H9 (cell line): Measurements from ENCODE around the gene BIVM. TPM values are rescaled to one million over a fixed set of nuclear protein-coding genes. Genes with fewer than 3 reads are reported as not detected.

Experiments
- DNase-seq: peaks from one replicate; pipeline ENCODE4 v3.0.0-alpha.2; 2017
- H2AFZ ChIP-seq: one replicate; pipeline ENCODE4 v1.6.1; 2013; ENCODE audit warnings: mild to moderate bottlenecking, low read length, control low read depth, moderate library complexity
- H2AK5ac ChIP-seq: 2 replicates; pipeline ENCODE4 v1.6.1; 2013; ENCODE audit warnings: low read length, control low read depth, mixed read lengths; ENCODE audit not compliant: insufficient read length
- H2BK120ac ChIP-seq: one replicate; pipeline ENCODE4 v1.6.1; 2013; ENCODE audit warnings: low read depth, mild to moderate bottlenecking, low read length, control low read depth, inconsistent platforms; ENCODE audit not compliant: poor library complexity, severe bottlenecking
- H2BK12ac ChIP-seq: 2 replicates; pipeline ENCODE4 v1.6.1; 2013; ENCODE audit warnings: low read length, control low read depth, mixed read lengths, low read depth; ENCODE audit not compliant: insufficient read length
- H2BK15ac ChIP-seq: 2 replicates; pipeline ENCODE4 v1.6.1; 2013; ENCODE audit warnings: low read depth, low read length, control low read depth
- H2BK20ac ChIP-seq: one replicate; pipeline ENCODE4 v1.6.1; 2013; ENCODE audit warnings: low read depth, mild to moderate bottlenecking, low read length, control low read depth, inconsistent platforms; ENCODE audit not compliant: poor library complexity, severe bottlenecking
- H2BK5ac ChIP-seq: 2 replicates; pipeline ENCODE4 v1.6.1; 2013; ENCODE audit warnings: low read length, control low read depth, mixed read lengths; ENCODE audit not compliant: insufficient read length
- H3K14ac ChIP-seq: 2 replicates; pipeline ENCODE4 v1.6.1; 2013; ENCODE audit warnings: low read length, control low read depth; ENCODE audit not compliant: insufficient read depth
- H3K18ac ChIP-seq: 2 replicates; pipeline ENCODE4 v1.6.1; 2013; ENCODE audit warnings: low read depth, mild to moderate bottlenecking, mixed read lengths, low read length, control low read depth; ENCODE audit not compliant: insufficient read length
- H3K23ac ChIP-seq: 2 replicates; pipeline ENCODE4 v1.6.1; 2013; ENCODE audit warnings: low read length, control low read depth, mixed read lengths, low read depth; ENCODE audit not compliant: insufficient read length
- H3K23me2 ChIP-seq: 2 replicates; pipeline ENCODE4 v1.6.1; 2013; ENCODE audit warnings: low read depth, mild to moderate bottlenecking, mixed read lengths, low read length, control low read depth; ENCODE audit not compliant: insufficient read length, poor library complexity, severe bottlenecking
- H3K27ac ChIP-seq: 2 replicates; pipeline ENCODE4 v1.5.1; 2013; ENCODE audit warnings: low read length, control low read depth, mixed read lengths, low read depth; ENCODE audit not compliant: insufficient read length
- H3K27me3 ChIP-seq: 2 replicates; pipeline ENCODE4 v1.6.1; 2013; ENCODE audit warnings: low read length, control low read depth, inconsistent platforms; ENCODE audit not compliant: insufficient read depth
- H3K4ac ChIP-seq: 2 replicates; pipeline ENCODE4 v1.6.1; 2013; ENCODE audit warnings: low read depth, mild to moderate bottlenecking, control low read depth, inconsistent platforms, low read length, moderate library complexity
- H3K4me1 ChIP-seq: 2 replicates; pipeline ENCODE4 v1.6.1; 2013; ENCODE audit warnings: low read length, control low read depth, inconsistent platforms; ENCODE audit not compliant: insufficient read depth
- H3K4me2 ChIP-seq: 2 replicates; pipeline ENCODE4 v1.6.1; 2013; ENCODE audit warnings: low read length, control low read depth, mixed read lengths; ENCODE audit not compliant: insufficient read length, insufficient read depth
- H3K56ac ChIP-seq: 2 replicates; pipeline ENCODE4 v1.6.1; 2013; ENCODE audit warnings: low read depth, mild to moderate bottlenecking, mixed read lengths, low read length, control low read depth; ENCODE audit not compliant: insufficient read length
- H3K79me1 ChIP-seq: 2 replicates; pipeline ENCODE4 v1.6.1; 2013; ENCODE audit warnings: low read depth, mild to moderate bottlenecking, moderate library complexity, low read length, control low read depth, inconsistent platforms; ENCODE audit not compliant: insufficient read depth, poor library complexity, severe bottlenecking
- H3K79me2 ChIP-seq: 2 replicates; pipeline ENCODE4 v1.6.1; 2013; ENCODE audit warnings: low read length, control low read depth, inconsistent platforms; ENCODE audit not compliant: insufficient read depth
- H3K9ac ChIP-seq: 2 replicates; pipeline ENCODE4 v1.6.1; 2013; ENCODE audit warnings: low read length, control low read depth, mixed read lengths; ENCODE audit not compliant: insufficient read length; ENCODE audit errors: extremely low read depth
- H3K9me3 ChIP-seq: one replicate; pipeline ENCODE4 v1.6.1; 2013; ENCODE audit warnings: low read depth, low read length, inconsistent platforms; ENCODE audit not compliant: control insufficient read depth
- H3T11ph ChIP-seq: one replicate; pipeline ENCODE4 v1.6.1; 2013; ENCODE audit warnings: mild to moderate bottlenecking, low read length, control low read depth, inconsistent platforms
- H4K20me1 ChIP-seq: one replicate; pipeline ENCODE4 v1.6.1; 2013; ENCODE audit not compliant: control insufficient read depth, insufficient read length, insufficient read depth
- H4K5ac ChIP-seq: 2 replicates; pipeline ENCODE4 v1.6.1; 2013; ENCODE audit warnings: low read depth, mild to moderate bottlenecking, mixed read lengths, low read length, control low read depth; ENCODE audit not compliant: insufficient read length
- H4K8ac ChIP-seq: replicated peaks from 2 replicates; pipeline ENCODE4 v1.6.1; 2013; ENCODE audit warnings: low read length, control low read depth, mixed read lengths, low read depth; ENCODE audit not compliant: insufficient read length
- H4K91ac ChIP-seq: 2 replicates; pipeline ENCODE4 v1.6.1; 2013; ENCODE audit warnings: low read depth, mild to moderate bottlenecking, moderate library complexity, mixed read lengths, low read length, control low read depth; ENCODE audit not compliant: insufficient read length
- H3K27ac Mint-ChIP-seq, 3 experiments: 2 replicates in 2 of 3; 3 replicates in 1 of 3; pipeline ENCODE4 v1.8.0; 2020 to 2021; ENCODE audit warnings: mixed read lengths in 3 of 3, mild to moderate bottlenecking in 1 of 3, moderate library complexity in 1 of 3
- H3K27me3 Mint-ChIP-seq: 2 replicates; pipeline ENCODE4 v1.8.0; 2021; ENCODE audit warnings: low read depth, mild to moderate bottlenecking, moderate library complexity, mixed read lengths
- H3K36me3 Mint-ChIP-seq, 3 experiments: 2 replicates in 2 of 3; 3 replicates in 1 of 3; pipeline ENCODE4 v1.8.0; 2020 to 2021; ENCODE audit warnings: low read depth in 3 of 3, mixed read lengths in 3 of 3; ENCODE audit not compliant: insufficient read depth in 1 of 3
- H3K4me1 Mint-ChIP-seq, 2 experiments: 2 replicates each; pipeline ENCODE4 v1.8.0; 2020; ENCODE audit warnings: mixed read lengths in 2 of 2
- H3K4me3 Mint-ChIP-seq, 2 experiments: 2 replicates in 1 of 2; 3 replicates in 1 of 2; pipeline ENCODE4 v1.8.0; 2020 to 2021; ENCODE audit warnings: mild to moderate bottlenecking in 2 of 2, mixed read lengths in 2 of 2, moderate library complexity in 1 of 2
- H3K9me3 Mint-ChIP-seq, 2 experiments: 2 replicates in 1 of 2; 3 replicates in 1 of 2; pipeline ENCODE4 v1.8.0; 2020; ENCODE audit warnings: mild to moderate bottlenecking in 2 of 2, mixed read lengths in 2 of 2, moderate library complexity in 1 of 2
- CTCF ChIP-seq: fragments of 200-600 bp; sonication (generic); conservative IDR thresholded peaks from 3 replicates; pipeline ENCODE4 v1.8.0; 2021; ENCODE audit warnings: antibody characterized with exemption, mild to moderate bottlenecking
- WGBS: extraction: QIAGEN DNeasy Blood & Tissue Kit; methylation state at CpG from one replicate; pipeline ENCODE4 v1.1.7; 2013; ENCODE audit warnings: missing lambda C conversion rate, low lambda C conversion rate, mixed read lengths; ENCODE audit not compliant: insufficient read length; ENCODE audit errors: extremely low coverage; 5-methylcytosine and 5-hydroxymethylcytosine counted together
- total RNA-seq: library from RNA; stranded (reverse); gene quantifications from 2 replicates; pipeline ENCODE4 v1.2.1, GENCODE V29; 2021

The BIVM gene
- total RNA-seq, 1 experiment from 2014 or later, result 9.0 TPM

- Histone ChIP-seq H3K27ac (no peak overlapping the region), H3K23me2 (peaks cover 5% of the 10 kb centered on the region), H4K20me1 (no peaks in the 10 kb centered on the region), H2AFZ (no peak overlapping the region), H2BK120ac (no peak overlapping the region), H3K4me2 (no peak overlapping the region), H3K14ac (no peak overlapping the region), H4K91ac (no peak overlapping the region), H2BK5ac (no peak overlapping the region), H3K18ac (no peak overlapping the region), H2BK15ac (no peak overlapping the region), H3T11ph (no peak overlapping the region), H2AK5ac (no peak overlapping the region), H3K79me2 (no peaks in the 10 kb centered on the region), H2BK20ac (no peak overlapping the region), H3K27me3 (no peaks in the 10 kb centered on the region; the same call in 1 of the 2 replicates), H3K9me3 (no peaks in the 10 kb centered on the region), H3K56ac (no peak overlapping the region), H3K23ac (no peak overlapping the region), H4K8ac (no peak overlapping the region), H3K9ac (no peak overlapping the region), H3K4me1 (no peaks in the 10 kb centered on the region), H3K4ac (no peak overlapping the region), H2BK12ac (no peak overlapping the region), H4K5ac (no peak overlapping the region), H3K79me1 (no peaks in the 10 kb centered on the region)
- no peak overlapping the region for H3K27ac Mint-ChIP-seq
- no CpG with 5 or more reads among the region's 2 CpGs for WGBS
- TF ChIP-seq CTCF, result no peak
- DNase-seq, result no peak
- peaks cover 0 to 10% (median 6%) of the 10 kb centered on the region in 3 experiments; a peak in 3 of 7 replicates for H3K36me3 Mint-ChIP-seq
- H3K4me3 Mint-ChIP-seq, result no peak overlapping the region
- peaks cover 0 to 1% of the 10 kb centered on the region in 2 experiments; a peak in 1 of 5 replicates for H3K9me3 Mint-ChIP-seq
- H3K27me3 Mint-ChIP-seq, result peaks cover 6% of the 10 kb centered on the region
- H3K4me1 Mint-ChIP-seq, result peaks cover 5 to 10% of the 10 kb centered on the region in 2 experiments; a peak in 3 of 4 replicates
Measured at GRCh38 chr13:102768909-102769308, 30.0 kb upstream of the BIVM start.
